GM23248 (cell line): Measurements from ENCODE around the gene PATE1. TPM values are rescaled to one million over a fixed set of nuclear protein-coding genes. Genes with fewer than 3 reads are reported as not detected.

Source experiments
- DNase-seq: peaks from one replicate; pipeline ENCODE4 v3.0.0-alpha.2; 2015
- H2AFZ ChIP-seq: fragments of 200-600 bp; sonication (generic); 2 replicates; pipeline ENCODE4 v1.6.1; 2016; ENCODE audit warnings: antibody characterized with exemption
- H3F3A ChIP-seq: fragments of 200-600 bp; sonication (generic); 2 replicates; pipeline ENCODE4 v1.6.1; 2016; ENCODE audit warnings: mild to moderate bottlenecking, antibody characterized with exemption, mixed run types; ENCODE audit not compliant: insufficient read depth
- H3K27ac ChIP-seq: fragments of 200-600 bp; sonication (generic); 2 replicates; pipeline ENCODE4 v1.5.1; 2016; ENCODE audit warnings: mild to moderate bottlenecking
- H3K27me3 ChIP-seq: fragments of 200-600 bp; sonication (generic); replicated peaks from 2 replicates; pipeline ENCODE4 v1.6.1; 2016; ENCODE audit warnings: mild to moderate bottlenecking; ENCODE audit not compliant: insufficient read depth
- H3K36me3 ChIP-seq: fragments of 200-600 bp; sonication (generic); 2 replicates; pipeline ENCODE4 v1.6.1; 2016; ENCODE audit warnings: low read depth, mild to moderate bottlenecking
- H3K4me1 ChIP-seq: fragments of 200-600 bp; sonication (generic); 2 replicates; pipeline ENCODE4 v1.6.1; 2016; ENCODE audit warnings: mild to moderate bottlenecking; ENCODE audit not compliant: insufficient read depth
- H3K4me2 ChIP-seq: fragments of 200-600 bp; sonication (generic); one replicate; pipeline ENCODE4 v1.6.1; 2016; ENCODE audit warnings: mild to moderate bottlenecking; ENCODE audit not compliant: unreplicated experiment
- H3K4me3 ChIP-seq: fragments of 200-600 bp; sonication (generic); 2 replicates; pipeline ENCODE4 v1.5.1; 2016; ENCODE audit warnings: mild to moderate bottlenecking
- H3K79me2 ChIP-seq: fragments of 200-600 bp; sonication (generic); 2 replicates; pipeline ENCODE4 v1.6.1; 2016; ENCODE audit warnings: mild to moderate bottlenecking; ENCODE audit not compliant: insufficient read depth
- H3K9ac ChIP-seq: fragments of 200-600 bp; sonication (generic); 2 replicates; pipeline ENCODE4 v1.6.1; 2016; ENCODE audit warnings: mild to moderate bottlenecking
- H3K9me2 ChIP-seq: fragments of 200-600 bp; sonication (generic); 2 replicates; pipeline ENCODE4 v1.6.1; 2016; ENCODE audit warnings: mixed run types, mild to moderate bottlenecking, moderate library complexity; ENCODE audit not compliant: insufficient read depth
- H3K9me3 ChIP-seq: fragments of 200-600 bp; sonication (generic); one replicate; pipeline ENCODE4 v1.6.1; 2017; ENCODE audit warnings: low read depth
- H4K20me1 ChIP-seq: fragments of 200-600 bp; sonication (generic); 2 replicates; pipeline ENCODE4 v1.6.0; 2016; ENCODE audit not compliant: insufficient read depth
- EZH2 ChIP-seq: fragments of 200-600 bp; sonication (generic); IDR thresholded peaks from 2 replicates; pipeline ENCODE4 v1.6.1; 2018; ENCODE audit warnings: antibody characterized with exemption, mild to moderate bottlenecking; ENCODE audit not compliant: insufficient read depth, poor library complexity, severe bottlenecking
- EZH2phosphoT487 ChIP-seq: fragments of 200-600 bp; sonication (generic); IDR thresholded peaks from 2 replicates; pipeline ENCODE4 v1.6.1; 2018; ENCODE audit warnings: antibody characterized with exemption, moderate library complexity, mild to moderate bottlenecking, low read depth; ENCODE audit not compliant: insufficient read depth
- WGBS, 2 experiments: methylation state at CpG; one replicate each; pipeline ENCODE4 v1.1.6; 2015 to 2017; ENCODE audit warnings: low lambda C conversion rate in 2 of 2, low coverage in 1 of 2; ENCODE audit errors: missing lambda C conversion rate in 2 of 2; 5-methylcytosine and 5-hydroxymethylcytosine counted together
- in situ Hi-C: fragments of 300-500 bp; cut with MboI; formaldehyde crosslinking; loops from 2 replicates; pipeline ENCODE4 v1.15.0; 2020
- polyA plus RNA-seq: library from polyadenylated mRNA; unstranded; fragments of >200 nt; fragmentation: Nextera tagmentation; extraction: Ambion mirVana; gene quantifications from 2 replicates; pipeline ENCODE4 v1.2.1, GENCODE V29; 2016
- total RNA-seq: library from RNA; depleted of rRNA; stranded (reverse); fragments of >200 nt; shearing (Covaris generic); gene quantifications from 2 replicates; pipeline ENCODE4 v1.2.3, GENCODE V29; 2014; rRNA removed

PATE1 gene
- total and polyA plus RNA-seq, 2 experiments from 2014 or later, result not detected

DNA sequence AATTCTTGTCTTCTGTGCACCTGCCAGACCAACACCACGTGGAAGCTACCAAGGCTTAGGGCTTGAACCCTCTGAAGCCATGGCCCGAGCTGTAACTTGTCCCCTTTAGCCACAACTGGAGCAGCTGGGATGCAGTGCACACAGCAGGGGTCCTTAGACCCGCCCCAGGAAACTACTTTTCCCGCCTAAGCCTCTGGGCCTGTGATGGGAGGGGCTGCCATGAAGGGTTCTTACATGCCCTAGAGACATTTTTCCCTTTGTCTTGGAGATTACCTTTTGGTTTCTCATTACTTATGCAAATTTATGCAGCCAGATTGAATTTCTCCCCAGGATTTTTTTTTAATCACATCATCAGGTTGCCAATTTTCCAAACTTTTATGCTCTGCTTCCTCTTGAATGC, 51.6 kb downstream of the PATE1 start:
- TF ChIP-seq EZH2 (no peak), EZH2phosphoT487 (no peak)
- in situ Hi-C loops, result no loop called here
- H3F3A ChIP-seq, result no peaks in the 10 kb centered on the region
- H3K9me3 ChIP-seq, result peaks cover 14% of the 10 kb centered on the region
- H3K9me2 ChIP-seq, result no peaks in the 10 kb centered on the region
- H3K4me2 ChIP-seq, result no peak overlapping the region
- WGBS, 2 experiments, result 0 to 1% methylated on average over 4 of the region's 4 CpGs
- no peak overlapping the region for H3K27ac ChIP-seq
- no peaks in the 10 kb centered on the region for H3K79me2 ChIP-seq
- no peak overlapping the region for H3K4me3 ChIP-seq
- no peaks in the 10 kb centered on the region for H3K27me3 ChIP-seq
- no peaks in the 10 kb centered on the region for H3K36me3 ChIP-seq
- H2AFZ ChIP-seq, result no peak overlapping the region
- no peak overlapping the region for H3K9ac ChIP-seq
- H4K20me1 ChIP-seq, result no peaks in the 10 kb centered on the region
- H3K4me1 ChIP-seq, result no peaks in the 10 kb centered on the region
- no peak for DNase-seq

Other genes with a start within 250 kb of the PATE1 start
- 124 and 145 TPM in 2 replicates for gene EI24, start 176.8 kb upstream of the PATE1 start, total RNA-seq
- 139 and 140 TPM in 2 replicates for gene EI24, start 176.8 kb upstream of the PATE1 start, polyA plus RNA-seq
- gene STT3A, start 153.4 kb upstream of the PATE1 start, total RNA-seq, result 289 and 309 TPM in 2 replicates
- gene STT3A, start 153.4 kb upstream of the PATE1 start, polyA plus RNA-seq, result 245 and 258 TPM in 2 replicates
- 16.8 and 23.4 TPM in 2 replicates for gene CHEK1, start 121.1 kb upstream of the PATE1 start, total RNA-seq
- 15.1 and 16.8 TPM in 2 replicates for gene CHEK1, start 121.1 kb upstream of the PATE1 start, polyA plus RNA-seq
- not detected in 2 replicates for gene ACRV1, start 65.4 kb upstream of the PATE1 start, total RNA-seq
- gene ACRV1, start 65.4 kb upstream of the PATE1 start, polyA plus RNA-seq, result 0.10 and 0.22 TPM in 2 replicates
- gene PATE2, start 32.5 kb downstream of the PATE1 start, total RNA-seq, result not detected in 2 replicates
- not detected in 2 replicates for gene PATE2, start 32.5 kb downstream of the PATE1 start, polyA plus RNA-seq
- not detected in 2 replicates for gene PATE3, start 41.8 kb downstream of the PATE1 start, total RNA-seq
- not detected in 2 replicates for gene PATE3, start 41.8 kb downstream of the PATE1 start, polyA plus RNA-seq
- gene PATE4, start 87.0 kb downstream of the PATE1 start, total RNA-seq, result not detected in 2 replicates
- not detected in 2 replicates for gene PATE4, start 87.0 kb downstream of the PATE1 start, polyA plus RNA-seq
- 4.6 and 6.2 TPM in 2 replicates for gene HYLS1, start 141.4 kb downstream of the PATE1 start, total RNA-seq
- gene HYLS1, start 141.4 kb downstream of the PATE1 start, polyA plus RNA-seq, result 11.7 and 13.0 TPM in 2 replicates
- gene PUS3, start 156.9 kb downstream of the PATE1 start, total RNA-seq, result 8.3 and 11.8 TPM in 2 replicates
- gene PUS3, start 156.9 kb downstream of the PATE1 start, polyA plus RNA-seq, result 8.4 and 10.7 TPM in 2 replicates
- gene DDX25, start 158.2 kb downstream of the PATE1 start, total RNA-seq, result not detected in 2 replicates
- not detected in 2 replicates for gene DDX25, start 158.2 kb downstream of the PATE1 start, polyA plus RNA-seq
- not detected in 2 replicates for gene VSIG10L2, start 199.8 kb downstream of the PATE1 start, total RNA-seq
- gene VSIG10L2, start 199.8 kb downstream of the PATE1 start, polyA plus RNA-seq, result not detected in 2 replicates